ENCODE results near the gene BTNL8. TPM values are rescaled to one million over a fixed set of nuclear protein-coding genes. Genes with fewer than 3 reads are reported as not detected.
"Not testable (repeated sequence)": the region's sequence is repeated elsewhere in the genome, so short reads cannot be mapped to it uniquely, and the experiment has no call there.

Gene BTNL8
- polyA plus RNA-seq, 4 donors, result 0.24 to 0.71 (median 0.57) TPM

GRCh38 chr5:180874804-180875582 is 24.0 kb upstream of the BTNL8 start:
- no peak for DNase-seq (ENCODE audit: low read depth in 4 of 4, low spot score in 3 of 4)

DNA sequence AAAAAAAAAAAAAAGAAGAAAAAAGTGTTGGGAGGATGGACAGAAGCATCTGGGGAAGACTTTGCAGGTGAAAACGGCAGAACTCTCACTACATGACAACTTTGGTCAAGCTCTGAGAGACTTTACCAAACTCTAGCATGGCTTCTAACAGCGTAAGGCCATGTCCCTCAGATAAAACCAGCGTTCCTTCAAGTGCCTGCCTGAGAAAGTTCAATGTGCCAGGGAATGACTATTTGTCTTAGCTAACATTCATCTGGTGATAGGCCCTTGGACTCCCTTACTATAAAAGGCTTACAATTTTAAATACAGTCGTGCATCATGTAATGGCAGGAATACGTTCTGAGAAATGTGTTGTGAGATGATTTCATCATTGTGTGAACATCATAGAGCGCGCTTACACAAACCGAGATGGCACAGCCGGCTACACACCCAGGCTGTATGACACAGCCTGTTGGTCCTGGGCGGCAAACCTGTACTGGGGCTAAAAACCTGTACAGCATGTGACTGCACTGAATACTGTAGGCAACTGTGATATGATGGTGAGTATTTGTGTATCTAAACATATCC is 23.0 kb upstream of the BTNL8 start:
- no peak for DNase-seq (ENCODE audit: low read depth in 4 of 4, low spot score in 3 of 4)

- not testable (repeated sequence) for DNase-seq (ENCODE audit: low read depth in 4 of 4, low spot score in 3 of 4)
Observed at GRCh38 chr5:180885845-180886529, 13.0 kb upstream of the BTNL8 start.

DNA sequence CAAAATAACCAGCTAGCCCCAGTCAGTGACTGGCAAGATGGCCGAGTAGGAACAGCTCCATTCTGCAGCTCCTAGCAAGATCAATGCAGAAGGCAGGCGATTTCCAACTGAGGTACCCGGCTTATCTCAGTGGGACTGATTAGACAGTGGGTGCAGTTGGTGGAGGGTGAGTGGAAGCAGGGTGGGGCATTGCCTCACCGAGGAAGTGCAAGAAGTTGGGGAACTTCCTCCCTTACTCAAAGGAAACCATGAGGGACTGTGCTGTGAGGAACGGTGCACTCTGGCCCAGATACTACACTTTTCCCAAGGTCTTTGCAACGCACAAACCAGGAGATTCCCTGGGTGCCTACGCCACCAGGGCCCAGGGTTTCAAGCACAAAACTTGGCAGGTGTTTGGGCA is 9.6 kb upstream of the BTNL8 start:
- DNase-seq (ENCODE audit: low read depth in 4 of 4, low spot score in 3 of 4), result no peak

GRCh38 chr5:180895330-180895729 is 3.6 kb upstream of the BTNL8 start:
- DNase-seq (ENCODE audit: low read depth in 4 of 4, low spot score in 3 of 4), result not testable (repeated sequence)

GRCh38 chr5:180900178-180900577 is 1.2 kb downstream of the BTNL8 start:
- no peak for DNase-seq (ENCODE audit: low read depth in 4 of 4, low spot score in 3 of 4)

DNA sequence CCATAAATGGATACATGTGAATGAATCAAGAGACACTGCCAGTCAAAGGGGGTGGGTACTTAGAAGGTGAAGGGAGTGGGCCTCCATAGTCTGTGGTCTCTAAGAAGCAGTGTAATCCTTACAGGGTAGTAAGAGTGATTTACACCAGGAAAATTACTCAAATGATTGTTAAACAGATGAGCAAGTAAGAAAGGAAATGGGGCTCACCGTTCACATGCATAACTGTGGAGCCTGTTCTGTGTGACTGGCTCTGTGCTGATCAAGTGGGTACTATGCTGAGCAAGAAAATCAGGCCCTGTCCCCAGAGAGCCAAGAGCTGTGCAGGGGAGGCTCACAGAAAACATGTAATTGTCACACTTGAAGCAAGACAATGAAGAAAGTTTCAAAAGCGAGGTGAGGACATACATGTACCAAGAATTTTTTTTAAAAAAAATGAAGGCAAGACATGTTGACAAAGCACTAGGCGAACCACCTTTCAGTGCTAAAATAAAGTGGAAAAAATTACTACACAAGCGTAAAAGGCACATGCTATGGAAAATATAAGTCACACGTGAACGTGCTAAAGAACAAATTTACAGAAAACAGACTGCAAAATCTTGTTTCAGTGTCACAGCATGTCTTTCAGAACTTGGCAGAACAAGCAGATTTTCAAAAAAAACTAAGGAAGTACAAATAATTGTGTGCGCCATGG is 2.5 kb downstream of the BTNL8 start:
- no peak for DNase-seq (ENCODE audit: low read depth in 4 of 4, low spot score in 3 of 4)

GRCh38 chr5:180908400-180908799 is 9.4 kb downstream of the BTNL8 start:
- no peak for DNase-seq (ENCODE audit: low read depth in 4 of 4, low spot score in 3 of 4)

GRCh38 chr5:180908998-180909731 is 10.2 kb downstream of the BTNL8 start:
- DNase-seq (ENCODE audit: low read depth in 4 of 4, low spot score in 3 of 4), result no peak

DNA sequence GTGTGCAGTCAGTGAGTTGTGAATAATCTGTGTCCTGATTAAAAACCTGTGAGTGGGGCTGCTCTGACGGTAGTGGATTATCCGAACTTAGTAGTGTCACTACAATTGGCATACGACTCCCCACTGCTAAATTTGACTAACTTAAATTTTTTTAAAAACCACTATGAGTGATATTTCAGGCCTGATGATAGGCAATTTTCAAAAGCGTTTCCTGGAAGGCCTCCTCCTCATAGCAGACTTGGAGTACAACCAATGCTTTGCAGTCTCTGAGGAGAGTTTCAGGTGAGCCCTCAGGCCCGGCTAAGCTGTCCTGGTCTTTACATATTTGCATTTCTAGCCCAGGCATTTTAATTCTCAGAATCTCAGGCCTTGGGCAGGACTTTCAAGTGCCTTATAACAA is 10.8 kb downstream of the BTNL8 start:
- no peak for DNase-seq (ENCODE audit: low read depth in 4 of 4, low spot score in 3 of 4)

DNA sequence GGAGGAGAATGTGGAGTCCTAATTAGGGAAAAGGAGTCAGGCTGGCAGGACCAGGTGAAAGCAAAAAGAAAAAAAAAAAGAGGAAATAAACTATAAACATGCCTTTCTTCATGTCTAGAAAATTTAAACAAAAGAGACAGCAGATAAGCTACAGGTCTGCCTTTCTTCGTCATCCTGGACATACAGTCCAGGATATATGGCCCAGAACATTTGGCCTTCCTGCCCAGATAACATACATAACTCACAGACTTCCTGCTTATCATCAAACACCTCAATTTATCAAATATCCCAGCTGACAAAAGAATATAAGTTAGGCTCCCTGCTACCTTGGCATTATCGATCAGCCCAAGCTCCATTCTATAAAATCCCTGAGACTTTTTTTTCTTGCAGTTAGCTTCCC is 11.2 kb downstream of the BTNL8 start:
- DNase-seq (ENCODE audit: low read depth in 4 of 4, low spot score in 3 of 4), result no peak

- peak in 1 of 4 donors; percentile 29 for DNase-seq (ENCODE audit: low read depth in 4 of 4, low spot score in 3 of 4)
Observed at GRCh38 chr5:180910735-180911134, 11.8 kb downstream of the BTNL8 start.

DNA sequence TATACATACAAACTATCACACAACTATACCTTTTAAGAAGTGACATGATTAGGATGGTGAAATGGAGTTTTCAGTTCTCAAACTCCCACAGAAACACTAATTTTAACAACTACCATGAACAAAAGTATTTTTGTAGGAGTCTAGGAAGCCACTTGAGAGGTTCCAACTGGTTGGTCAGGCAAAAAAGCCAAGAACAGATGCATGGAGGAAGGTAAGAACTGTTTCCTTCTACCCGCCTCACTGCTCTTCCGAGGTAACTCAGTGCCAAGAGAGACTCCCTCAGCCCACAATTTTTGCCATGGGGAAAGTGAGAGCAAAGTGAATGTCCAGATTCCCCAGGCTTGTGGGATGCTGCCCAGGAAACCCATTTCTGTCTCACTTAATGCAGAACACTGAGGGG is 15.7 kb downstream of the BTNL8 start:
- DNase-seq (ENCODE audit: low read depth in 4 of 4, low spot score in 3 of 4), result no peak

- no peak for DNase-seq (ENCODE audit: low read depth in 4 of 4, low spot score in 3 of 4)
Observed at GRCh38 chr5:180915924-180916323, 17.0 kb downstream of the BTNL8 start.

DNA sequence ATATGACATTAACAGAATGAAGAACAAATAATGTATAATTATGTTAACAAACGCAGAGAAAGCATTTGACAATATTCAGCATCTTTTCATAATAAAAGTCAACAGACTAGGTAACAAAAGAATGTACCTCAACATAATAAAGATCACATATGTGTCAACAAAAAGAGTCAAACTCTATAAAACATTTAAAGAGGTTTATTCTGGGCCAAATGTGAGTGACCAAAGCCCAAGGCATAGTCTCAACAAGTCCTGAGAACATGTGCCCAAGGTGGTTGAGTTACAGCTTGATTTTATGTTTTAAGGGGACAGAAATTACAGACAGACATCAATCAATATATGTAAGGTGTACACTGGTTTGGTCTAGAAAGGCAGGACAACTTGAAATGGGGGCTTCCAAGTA is 19.4 kb downstream of the BTNL8 start:
- DNase-seq (ENCODE audit: low read depth in 4 of 4, low spot score in 3 of 4), result no peak

- no peak for DNase-seq (ENCODE audit: low read depth in 4 of 4, low spot score in 3 of 4)
Observed at GRCh38 chr5:180920710-180921109, 21.8 kb downstream of the BTNL8 start.

- no peak for DNase-seq (ENCODE audit: low read depth in 4 of 4, low spot score in 3 of 4)
Observed at GRCh38 chr5:180922932-180923331, 24.0 kb downstream of the BTNL8 start.

- no peak for DNase-seq (ENCODE audit: low read depth in 4 of 4, low spot score in 3 of 4)
Observed at GRCh38 chr5:180932660-180933059, 33.7 kb downstream of the BTNL8 start.

- DNase-seq (ENCODE audit: low read depth in 4 of 4, low spot score in 3 of 4), result no peak
Observed at GRCh38 chr5:180935203-180935602, 36.2 kb downstream of the BTNL8 start.

- no peak for DNase-seq (ENCODE audit: low read depth in 4 of 4, low spot score in 3 of 4)
Observed at GRCh38 chr5:180938294-180938693, 39.3 kb downstream of the BTNL8 start.
